ENCODE data around the gene ANKRD13B. TPM values are rescaled to one million over a fixed set of nuclear protein-coding genes. Genes with fewer than 3 reads are reported as not detected.
A peak's percentile ranks its signal among the peaks of the same experiment; 100 is the strongest.

Gene ANKRD13B
- total RNA-seq, 1 donor from 2014 or later = 34.1 TPM

DNA sequence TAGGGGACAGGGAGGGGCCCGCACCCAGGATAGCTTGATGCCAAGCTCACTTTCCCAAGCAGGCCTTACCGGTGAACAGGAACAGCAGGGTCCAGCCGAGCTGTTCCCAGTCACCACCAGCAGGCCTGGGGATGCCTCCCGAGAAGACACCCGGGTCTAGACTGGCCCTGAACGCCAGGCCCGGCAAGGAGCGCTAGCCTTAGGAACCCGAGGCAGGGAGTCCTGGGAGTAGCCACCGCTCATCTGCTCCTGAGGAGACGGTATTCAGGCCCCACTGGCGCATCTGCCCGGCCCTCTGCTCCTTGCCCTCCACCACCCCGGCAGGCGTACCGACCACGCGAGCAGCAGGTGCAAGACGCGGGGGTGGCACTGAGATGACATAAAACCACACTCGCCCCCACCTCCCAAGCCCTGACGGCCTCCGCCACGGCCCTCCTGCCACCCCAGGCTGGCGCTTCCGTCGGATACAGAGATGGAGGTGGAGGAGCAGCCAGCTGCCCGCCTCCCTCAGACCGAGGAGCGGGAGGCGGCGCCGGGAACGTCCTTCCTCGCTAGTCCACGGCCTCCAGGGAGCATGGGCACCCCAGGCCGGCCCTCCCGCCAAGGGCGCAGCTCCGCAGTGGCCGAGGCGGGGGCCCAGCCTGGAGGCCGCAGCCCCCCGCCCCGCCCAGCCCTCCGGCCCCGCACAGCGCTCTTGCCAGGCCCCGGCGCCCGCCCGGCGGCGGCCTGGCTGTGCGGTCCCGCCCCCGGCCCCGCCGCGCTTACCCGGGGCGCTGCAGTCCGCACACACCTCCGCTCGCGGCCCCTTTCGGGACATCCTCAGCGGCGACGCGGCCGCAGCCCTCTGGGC is 4.1 kb upstream of the ANKRD13B start:
- peak overlapping the region; percentile 86 for H3K4me3 Mint-ChIP-seq (ENCODE audit: low read depth)
- DNase-seq (ENCODE audit: low spot score) = peak; percentile 31
- H3K4me1 Mint-ChIP-seq (ENCODE audit: low read depth) = peaks cover 56% of the 10 kb centered on the region
- H3K27me3 Mint-ChIP-seq (ENCODE audit: low read depth) = no peaks in the 10 kb centered on the region
- H3K36me3 Mint-ChIP-seq (ENCODE audit: low read depth) = peaks cover 2% of the 10 kb centered on the region
- H3K27ac Mint-ChIP-seq = peak overlapping the region; percentile 69
- H3K9me3 Mint-ChIP-seq = no peaks in the 10 kb centered on the region
- intact Hi-C loops (cut with micrococcal nuclease) = loop anchor here (1.0 to 10.0 kb wide), 4 partner anchors 8 to 864 kb away; partner anchors contain the start of genes NEK8, TLCD1 and TP53I13

DNA sequence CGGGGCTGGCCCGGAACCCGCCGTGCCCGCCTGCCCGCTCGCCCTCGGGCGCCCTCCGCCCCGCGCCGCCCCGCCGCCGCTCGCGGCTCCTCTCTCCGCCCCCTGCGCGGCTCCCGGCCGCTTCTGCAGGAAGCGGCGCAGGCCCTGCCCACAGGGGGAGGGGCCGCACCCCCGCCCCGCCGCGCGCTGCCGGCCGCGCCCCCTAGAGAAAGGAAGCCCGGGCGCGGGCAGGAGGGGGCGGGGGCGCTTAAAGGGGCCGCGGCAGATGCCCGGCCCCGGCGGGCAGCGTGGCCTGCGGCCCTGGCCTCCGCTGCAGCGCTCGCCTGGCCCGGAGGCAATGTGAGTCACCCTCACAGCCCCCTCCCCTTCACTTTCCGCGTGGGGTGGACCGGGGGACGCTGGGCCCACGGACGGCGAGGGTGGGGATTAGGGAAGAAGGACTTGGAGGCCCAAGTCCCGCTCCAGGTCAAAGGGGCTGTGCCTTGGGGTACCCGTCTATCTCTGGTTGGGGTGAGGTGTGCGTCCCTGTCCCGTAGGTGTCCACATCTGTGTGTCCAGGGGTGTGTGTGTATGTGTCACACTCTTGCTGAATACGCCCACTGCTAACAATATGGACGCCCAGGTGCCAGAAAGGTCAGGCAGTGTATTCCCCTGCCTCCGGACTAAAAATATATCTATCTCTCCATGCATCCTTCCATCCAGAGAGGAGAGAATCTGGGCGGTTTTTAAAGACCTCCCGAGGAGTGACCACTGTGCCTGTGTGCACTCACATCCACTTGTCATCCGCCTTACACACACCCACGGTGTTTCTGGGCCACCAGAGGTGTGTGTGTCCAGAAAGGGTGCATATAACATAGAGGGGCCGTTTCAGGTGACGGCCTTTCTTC is 3.2 kb upstream of the ANKRD13B start, which contains the start of gene GIT1:
TSS of gene GIT1 (minus strand) at position 125 of the 887 bp plus-strand sequence. CDS start 270 bp downstream, outside the sequence.
- intact Hi-C loops (cut with micrococcal nuclease) = loop anchor here (1.0 to 10.0 kb wide), 4 partner anchors 9 to 865 kb away; partner anchors contain the start of genes NEK8, TLCD1 and TP53I13
- peaks cover 52% of the 10 kb centered on the region for H3K4me1 Mint-ChIP-seq (ENCODE audit: low read depth)
- peak; percentile 81 for DNase-seq (ENCODE audit: low spot score)
- no peaks in the 10 kb centered on the region for H3K36me3 Mint-ChIP-seq (ENCODE audit: low read depth)
- peak within 1 kb of the TSS; percentile 87 for H3K4me3 Mint-ChIP-seq (ENCODE audit: low read depth)
- H3K9me3 Mint-ChIP-seq = no peaks in the 10 kb centered on the region
- no peaks in the 10 kb centered on the region for H3K27me3 Mint-ChIP-seq (ENCODE audit: low read depth)
- peak within 1 kb of the TSS; percentile 93 for H3K27ac Mint-ChIP-seq

DNA sequence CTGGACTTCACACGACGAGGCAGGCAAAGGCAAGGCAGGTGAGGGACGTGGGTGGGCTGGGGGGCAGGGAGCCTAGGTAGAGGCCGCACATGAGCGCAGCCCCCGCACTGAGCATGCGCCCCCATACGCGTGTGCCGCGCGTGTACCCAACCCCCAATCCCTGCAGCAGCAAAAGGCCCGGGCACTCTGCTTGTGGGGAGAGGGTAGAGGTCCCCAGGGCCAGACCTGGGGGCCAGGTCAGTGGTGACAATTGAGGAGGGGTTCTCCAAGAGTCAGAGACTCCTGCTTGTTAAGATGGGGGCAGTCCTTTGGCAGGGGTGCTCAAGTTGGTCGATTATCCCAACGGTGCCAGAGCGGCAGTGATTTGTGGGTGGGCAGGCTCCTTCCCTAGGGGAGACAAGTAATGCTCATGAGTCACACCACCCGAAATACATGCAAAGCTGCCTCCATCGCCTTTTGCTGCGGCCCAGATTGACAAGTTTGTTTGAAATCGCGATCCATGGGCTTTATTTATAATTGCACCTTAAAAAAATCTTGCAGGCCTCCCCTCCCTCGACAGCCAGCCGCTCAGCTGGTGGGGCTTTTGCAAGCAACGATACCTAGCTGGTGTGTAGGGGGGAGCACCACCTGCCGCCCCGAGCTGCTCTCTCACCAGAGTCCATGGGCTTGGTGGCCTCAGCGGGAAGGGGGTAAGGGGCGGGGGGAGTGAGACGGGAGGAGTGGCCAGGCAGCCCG is 2.4 kb upstream of the ANKRD13B start:
- Mint-ChIP-seq H3K4me3 (ENCODE audit: low read depth) (peak overlapping the region; percentile 87), H3K27me3 (ENCODE audit: low read depth) (no peaks in the 10 kb centered on the region), H3K27ac (peak overlapping the region; percentile 93), H3K36me3 (ENCODE audit: low read depth) (no peaks in the 10 kb centered on the region), H3K9me3 (no peaks in the 10 kb centered on the region), H3K4me1 (ENCODE audit: low read depth) (peaks cover 46% of the 10 kb centered on the region)
- DNase-seq (ENCODE audit: low spot score) = no peak
- intact Hi-C loops (cut with micrococcal nuclease) = loop anchor here (1.0 kb wide), 1 partner anchor 23 kb away; no protein-coding TSS in a partner anchor

DNA sequence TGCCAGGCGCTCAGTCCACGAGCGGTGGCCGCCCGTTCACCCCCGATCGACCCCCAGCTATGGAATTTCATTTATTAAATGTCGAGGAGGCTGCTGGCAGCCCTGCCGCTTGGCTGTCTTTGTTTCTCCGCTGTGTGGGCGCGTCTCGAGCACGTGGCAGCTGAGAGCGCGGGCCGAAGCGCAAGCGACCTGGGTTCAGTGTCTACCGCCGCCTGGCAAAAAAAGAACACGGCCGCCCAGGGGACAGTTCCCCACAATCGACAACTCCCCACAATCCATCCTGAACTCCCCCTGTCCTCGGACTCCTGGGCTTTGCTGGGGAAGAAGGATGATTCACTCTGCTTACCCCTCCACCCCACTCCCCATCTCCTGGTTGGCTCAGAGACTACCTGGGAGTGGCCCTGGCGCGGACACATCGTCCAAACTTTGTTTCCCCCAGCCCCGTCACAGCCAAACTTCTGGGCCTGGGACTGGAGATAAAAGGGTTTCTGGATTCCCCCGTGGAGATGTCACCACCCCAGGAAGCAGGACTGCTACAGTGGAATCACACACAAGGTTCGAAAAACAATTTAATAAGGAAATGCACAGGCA is 1.7 kb upstream of the ANKRD13B start:
- DNase-seq (ENCODE audit: low spot score) = no peak
- Mint-ChIP-seq H3K4me3 (ENCODE audit: low read depth) (peak overlapping the region; percentile 87), H3K4me1 (ENCODE audit: low read depth) (peaks cover 41% of the 10 kb centered on the region), H3K27ac (peak overlapping the region; percentile 80), H3K9me3 (no peaks in the 10 kb centered on the region), H3K36me3 (ENCODE audit: low read depth) (no peaks in the 10 kb centered on the region), H3K27me3 (ENCODE audit: low read depth) (no peaks in the 10 kb centered on the region)
- intact Hi-C loops (cut with micrococcal nuclease) = loop anchor here (1.0 kb wide), 1 partner anchor 22 kb away; no protein-coding TSS in a partner anchor

DNA sequence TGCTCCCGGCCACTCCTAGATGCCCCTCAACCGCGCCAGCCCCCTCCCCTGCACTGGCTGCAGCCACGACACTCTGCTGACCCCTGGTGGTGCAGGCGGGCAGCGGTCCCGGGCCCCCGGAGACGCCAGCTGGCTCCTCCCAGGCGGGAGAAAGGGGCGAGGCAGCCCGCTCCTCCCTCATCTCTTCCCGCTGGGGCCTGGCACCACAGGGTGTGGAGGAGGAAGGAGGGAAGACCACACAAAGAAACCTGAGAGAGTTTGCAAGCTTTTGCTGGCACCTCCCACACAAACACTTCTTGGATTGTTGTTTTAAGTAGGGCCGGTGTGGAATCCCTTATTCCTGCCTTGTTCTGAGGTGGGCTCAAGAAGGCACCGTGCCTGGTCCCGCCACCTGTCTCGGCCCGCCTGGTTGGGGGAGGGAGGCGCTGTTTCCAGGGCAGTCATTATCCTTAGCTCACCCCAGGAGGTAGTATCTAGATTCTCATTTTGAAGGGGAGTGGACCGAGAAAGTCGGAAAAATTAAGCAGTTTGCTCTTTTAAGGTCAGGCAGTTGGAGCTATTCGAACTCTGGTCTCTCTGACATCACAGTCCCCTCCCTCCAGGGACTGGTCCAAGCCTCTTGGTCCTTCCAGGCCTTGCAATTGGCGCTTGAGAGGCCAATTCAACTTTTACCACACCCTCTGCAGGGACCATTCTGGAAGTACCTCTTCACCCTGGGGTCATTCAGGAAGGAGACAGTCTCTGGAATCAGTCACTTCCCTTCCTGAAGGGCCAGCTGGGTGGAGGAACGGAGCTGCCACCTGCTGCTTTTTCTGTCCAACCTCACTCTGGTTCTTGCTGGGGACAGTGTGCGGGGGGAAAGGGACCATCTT is 959 bp upstream of the ANKRD13B start:
- H3K4me3 Mint-ChIP-seq (ENCODE audit: low read depth) = peak overlapping the region; percentile 87
- intact Hi-C loops (cut with micrococcal nuclease) = loop anchor here (1.0 kb wide), 1 partner anchor 21 kb away; no protein-coding TSS in a partner anchor
- no peaks in the 10 kb centered on the region for H3K9me3 Mint-ChIP-seq
- peak overlapping the region; percentile 80 for H3K27ac Mint-ChIP-seq
- peaks cover 37% of the 10 kb centered on the region for H3K4me1 Mint-ChIP-seq (ENCODE audit: low read depth)
- H3K36me3 Mint-ChIP-seq (ENCODE audit: low read depth) = no peaks in the 10 kb centered on the region
- no peaks in the 10 kb centered on the region for H3K27me3 Mint-ChIP-seq (ENCODE audit: low read depth)
- peak; percentile 73 for DNase-seq (ENCODE audit: low spot score)

DNA sequence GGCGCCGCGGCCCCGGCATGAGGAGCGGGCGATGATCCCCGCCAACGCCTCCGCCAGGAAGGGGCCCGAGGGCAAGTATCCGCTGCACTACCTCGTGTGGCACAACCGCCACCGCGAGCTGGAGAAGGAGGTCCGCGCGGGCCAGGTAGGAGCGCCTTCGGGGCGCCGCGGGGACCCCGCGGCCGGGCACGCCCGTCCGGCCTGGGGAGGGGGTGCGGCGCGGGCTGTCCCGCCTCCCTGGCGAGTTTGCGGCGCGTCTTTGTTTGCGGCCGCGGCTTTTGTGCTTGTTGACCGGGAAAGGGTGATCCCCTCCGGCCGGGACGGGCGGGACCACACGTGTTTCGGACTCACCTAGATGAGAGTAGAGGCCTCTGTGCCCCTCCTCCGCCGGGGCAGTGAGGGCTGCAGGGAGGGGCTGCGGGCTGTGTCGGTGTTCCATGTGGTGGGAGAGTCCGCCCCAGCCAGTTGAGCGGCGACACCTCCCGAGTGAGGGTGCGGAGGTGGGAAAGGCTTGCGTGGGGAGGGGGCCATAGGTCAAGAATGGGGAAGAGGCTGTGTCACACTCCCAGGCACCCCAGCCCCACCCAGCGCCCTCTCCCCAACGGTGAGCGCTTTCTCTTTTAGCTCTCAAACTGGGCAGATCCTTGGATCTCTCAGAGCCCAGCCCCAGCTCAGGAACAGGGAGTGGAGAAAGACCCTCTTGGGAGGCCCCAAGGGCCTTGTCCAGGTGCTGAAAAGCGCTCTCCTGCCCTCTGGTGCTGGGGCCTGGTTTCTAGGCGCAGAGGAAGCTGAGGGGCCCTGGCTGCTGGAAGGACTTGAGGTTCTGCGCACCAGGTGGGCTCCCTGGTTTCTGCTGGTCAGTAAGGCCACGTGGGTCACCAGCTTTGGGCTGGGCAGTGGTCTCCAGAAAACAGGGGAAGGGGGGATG is 923 bp downstream of the ANKRD13B start:
- peak overlapping the region; percentile 75 for H3K4me3 Mint-ChIP-seq (ENCODE audit: low read depth)
- intact Hi-C loops (cut with micrococcal nuclease) = no loop called here
- no peak overlapping the region for H3K27ac Mint-ChIP-seq
- H3K9me3 Mint-ChIP-seq = no peaks in the 10 kb centered on the region
- H3K27me3 Mint-ChIP-seq (ENCODE audit: low read depth) = no peaks in the 10 kb centered on the region
- no peak for DNase-seq (ENCODE audit: low spot score)
- H3K4me1 Mint-ChIP-seq (ENCODE audit: low read depth) = peaks cover 26% of the 10 kb centered on the region
- no peaks in the 10 kb centered on the region for H3K36me3 Mint-ChIP-seq (ENCODE audit: low read depth)

DNA sequence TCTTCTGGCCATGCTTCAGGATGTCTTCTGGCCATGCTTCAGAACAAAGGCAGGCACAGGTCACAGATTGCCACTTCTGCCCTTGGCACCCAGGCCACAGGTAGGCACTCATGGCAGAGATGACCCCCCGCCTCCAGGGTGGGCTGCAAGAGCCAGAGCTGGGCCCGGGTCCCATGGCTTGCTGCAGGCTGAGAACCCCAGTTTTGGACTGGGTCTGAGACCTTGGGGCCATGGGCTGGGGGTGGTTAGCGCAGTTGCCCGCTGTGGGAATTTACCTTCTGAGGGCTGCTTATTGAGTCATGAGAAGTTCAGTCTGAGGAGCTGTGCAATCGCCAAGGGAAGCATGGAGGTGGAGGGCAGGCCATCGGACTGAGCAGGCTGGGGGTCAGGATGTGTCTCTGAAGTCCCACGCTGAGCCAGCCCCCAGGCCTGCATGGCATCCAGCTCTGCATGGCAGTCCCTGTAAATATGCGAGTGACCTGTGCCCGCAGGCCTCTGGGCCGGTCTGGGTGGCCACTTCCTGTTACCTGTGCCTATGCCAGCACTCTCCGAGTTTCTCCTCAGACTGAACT is 1.7 kb downstream of the ANKRD13B start:
- no peak for DNase-seq (ENCODE audit: low spot score)
- no peak overlapping the region for H3K27ac Mint-ChIP-seq
- no peaks in the 10 kb centered on the region for H3K9me3 Mint-ChIP-seq
- H3K4me1 Mint-ChIP-seq (ENCODE audit: low read depth) = peaks cover 26% of the 10 kb centered on the region
- no peaks in the 10 kb centered on the region for H3K36me3 Mint-ChIP-seq (ENCODE audit: low read depth)
- peak overlapping the region; percentile 75 for H3K4me3 Mint-ChIP-seq (ENCODE audit: low read depth)
- no peaks in the 10 kb centered on the region for H3K27me3 Mint-ChIP-seq (ENCODE audit: low read depth)
- intact Hi-C loops (cut with micrococcal nuclease) = no loop called here

DNA sequence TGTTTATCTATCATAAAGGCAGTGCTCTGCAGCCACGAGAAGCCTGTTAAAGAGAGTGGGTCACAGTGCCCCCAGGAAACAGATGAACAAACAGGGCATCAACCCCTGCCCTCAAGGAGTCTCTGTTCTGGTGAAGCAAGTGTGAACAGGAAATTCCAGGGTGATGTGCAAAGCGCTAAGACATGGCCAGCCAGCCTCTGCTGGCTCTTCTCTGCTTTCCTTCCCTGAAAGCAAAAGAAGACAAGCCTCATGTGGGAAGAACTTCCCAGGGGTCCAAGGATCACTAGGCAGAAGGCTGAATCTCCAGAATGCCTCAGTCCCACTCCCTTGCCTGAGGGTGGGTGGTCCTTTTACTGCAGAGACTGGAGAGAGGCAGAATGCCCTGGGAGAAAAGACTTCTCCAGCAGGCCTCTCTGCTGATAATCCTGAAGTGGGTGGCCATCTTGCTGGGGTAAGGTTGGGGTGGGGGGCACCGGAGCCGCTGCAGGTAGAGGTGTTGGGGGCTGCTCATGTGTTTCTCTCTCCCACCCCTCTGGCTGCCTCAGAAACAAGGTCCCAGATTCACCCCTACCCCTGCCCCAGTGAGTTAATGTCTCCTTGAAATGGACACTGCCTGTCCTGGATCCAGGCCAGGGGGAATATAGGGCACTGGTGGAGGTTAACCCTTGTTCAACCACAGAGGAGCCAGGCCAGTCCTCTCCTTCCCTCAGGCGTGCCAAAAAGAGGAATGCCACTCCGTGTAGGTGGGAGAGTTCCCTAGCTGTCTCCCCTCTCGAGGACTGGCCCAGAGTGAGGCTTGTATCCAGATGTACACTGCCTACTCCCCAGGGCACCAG is 2.4 kb downstream of the ANKRD13B start:
- Mint-ChIP-seq H3K4me3 (ENCODE audit: low read depth) (no peak overlapping the region), H3K4me1 (ENCODE audit: low read depth) (peaks cover 24% of the 10 kb centered on the region), H3K27me3 (ENCODE audit: low read depth) (no peaks in the 10 kb centered on the region), H3K36me3 (ENCODE audit: low read depth) (no peaks in the 10 kb centered on the region), H3K27ac (no peak overlapping the region), H3K9me3 (no peaks in the 10 kb centered on the region)
- no peak for DNase-seq (ENCODE audit: low spot score)
- intact Hi-C loops (cut with micrococcal nuclease) = no loop called here

DNA sequence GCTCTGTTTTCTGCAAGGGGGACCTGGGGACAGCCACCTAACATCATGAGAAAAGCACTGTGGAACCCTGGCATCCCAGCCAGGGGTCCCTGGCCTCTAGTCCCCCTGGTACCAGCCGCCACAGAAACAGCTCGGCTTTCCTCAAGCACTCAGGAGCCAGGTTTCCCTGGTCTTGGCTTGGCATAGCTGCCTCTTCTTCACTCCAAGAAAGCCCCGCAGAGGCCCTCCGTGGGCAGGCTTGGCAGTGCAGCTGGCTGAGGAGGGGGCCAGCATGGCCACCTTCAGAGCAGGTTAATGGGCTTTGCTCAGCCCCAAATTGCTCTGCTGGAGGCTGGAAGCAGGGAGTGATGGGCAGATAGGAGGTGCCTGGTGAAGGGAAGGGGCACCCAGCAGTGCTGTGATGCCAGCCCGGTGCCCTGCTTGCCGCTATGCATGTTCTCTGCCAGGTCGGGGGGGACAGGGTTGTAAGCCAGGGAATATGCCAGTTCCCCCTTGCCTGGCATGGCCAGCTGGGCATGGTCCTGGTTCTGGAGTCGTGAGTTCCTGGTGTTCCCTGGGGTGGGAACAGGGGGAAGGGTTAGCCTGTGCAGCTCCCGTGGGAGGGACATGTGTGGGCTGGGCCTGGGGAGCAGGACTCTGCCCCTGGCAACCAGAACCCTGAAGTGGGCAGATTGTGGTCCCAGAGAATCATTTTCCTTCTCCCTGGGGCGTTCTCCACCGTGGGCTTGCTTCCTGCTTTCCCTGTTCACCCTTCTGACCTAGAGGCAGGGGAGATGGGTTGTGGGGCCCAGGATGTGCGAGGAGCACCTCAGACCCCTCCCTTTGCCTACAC is 3.2 kb downstream of the ANKRD13B start:
- intact Hi-C loops (cut with micrococcal nuclease) = no loop called here
- no peak for DNase-seq (ENCODE audit: low spot score)
- Mint-ChIP-seq H3K27ac (no peak overlapping the region), H3K4me1 (ENCODE audit: low read depth) (peaks cover 22% of the 10 kb centered on the region), H3K36me3 (ENCODE audit: low read depth) (no peaks in the 10 kb centered on the region), H3K4me3 (ENCODE audit: low read depth) (no peak overlapping the region), H3K9me3 (no peaks in the 10 kb centered on the region), H3K27me3 (ENCODE audit: low read depth) (no peaks in the 10 kb centered on the region)
